SK-N-SH treated with all-trans-retinoic acid at 6 μM for 48 hours (cell line): ENCODE measurements around the gene PLPP3.

Experiments used
- ATAC-seq: fragments of 200-7000 bp; cut with Tn5 transposase; 3 replicates; pipeline ENCODE4 v1.9.1; 2020; ENCODE audit warnings: mild to moderate bottlenecking, moderate library complexity
- CREB5 ChIP-seq: fragments of 250-450 bp; sonication (Bioruptor Pico); IDR thresholded peaks from 2 replicates; pipeline ENCODE4 v1.5.1; 2020; ENCODE audit warnings: low read depth, mild to moderate bottlenecking, moderate library complexity
- CSDC2 ChIP-seq: fragments of 250-450 bp; sonication (Bioruptor Pico); IDR thresholded peaks from 2 replicates; pipeline ENCODE4 v1.5.0; 2020; ENCODE audit warnings: mild to moderate bottlenecking, moderate library complexity
- ESRRG ChIP-seq: fragments of 250-450 bp; sonication (Bioruptor Pico); IDR thresholded peaks from 2 replicates; pipeline ENCODE4 v1.6.1; 2021; ENCODE audit warnings: mild to moderate bottlenecking
- GLIS3 ChIP-seq: fragments of 250-450 bp; sonication (Bioruptor Pico); IDR thresholded peaks from 2 replicates; pipeline ENCODE4 v1.5.0; 2020; ENCODE audit warnings: mild to moderate bottlenecking, moderate library complexity
- ISL1 ChIP-seq: fragments of 250-450 bp; sonication (Bioruptor Pico); IDR thresholded peaks from 2 replicates; pipeline ENCODE4 v2.1.2; 2022; ENCODE audit warnings: mild to moderate bottlenecking, moderate library complexity
- OSR1 ChIP-seq: fragments of 250-450 bp; sonication (Bioruptor Pico); IDR thresholded peaks from 2 replicates; pipeline ENCODE4 v1.8.0; 2022; ENCODE audit warnings: moderate library complexity, mild to moderate bottlenecking, inconsistent platforms
- PATZ1 ChIP-seq: fragments of 250-450 bp; sonication (Bioruptor Pico); IDR thresholded peaks from 2 replicates; pipeline ENCODE4 v1.8.0; 2020; ENCODE audit warnings: mild to moderate bottlenecking, moderate library complexity, borderline replicate concordance
- PPARA ChIP-seq: fragments of 250-450 bp; sonication (Bioruptor Pico); IDR thresholded peaks from 2 replicates; pipeline ENCODE4 v1.5.0; 2020; ENCODE audit warnings: mild to moderate bottlenecking, borderline replicate concordance
- RARB ChIP-seq: fragments of 250-450 bp; sonication (Bioruptor Pico); IDR thresholded peaks from 2 replicates; pipeline ENCODE4 v1.8.0; 2021; ENCODE audit warnings: mild to moderate bottlenecking, moderate library complexity
- TCF4 ChIP-seq: fragments of 250-450 bp; sonication (Bioruptor Pico); IDR thresholded peaks from 2 replicates; pipeline ENCODE4 v1.8.0; 2021; ENCODE audit warnings: mild to moderate bottlenecking, moderate library complexity, borderline replicate concordance
- TOX ChIP-seq: fragments of 250-450 bp; sonication (Bioruptor Pico); IDR thresholded peaks from 2 replicates; pipeline ENCODE4 v1.8.0; 2021; ENCODE audit warnings: mild to moderate bottlenecking, moderate library complexity, borderline replicate concordance
- ZC3H10 ChIP-seq: fragments of 250-450 bp; sonication (Bioruptor Pico); IDR thresholded peaks from 2 replicates; pipeline ENCODE4 v1.5.1; 2021; ENCODE audit warnings: mild to moderate bottlenecking, moderate library complexity
- ZFP3 ChIP-seq: fragments of 250-450 bp; sonication (Bioruptor Pico); IDR thresholded peaks from 2 replicates; pipeline ENCODE4 v1.5.0; 2020; ENCODE audit warnings: mild to moderate bottlenecking, moderate library complexity
- ZFP30 ChIP-seq: fragments of 450-650 bp; formaldehyde crosslinking; IDR thresholded peaks from 2 replicates; pipeline ENCODE4 v1.5.0; 2022; ENCODE audit warnings: mild to moderate bottlenecking, moderate library complexity
- ZNF565 ChIP-seq: fragments of 450-650 bp; formaldehyde crosslinking; conservative IDR thresholded peaks from 2 replicates; pipeline ENCODE4 v1.5.0; 2020; ENCODE audit warnings: low read depth, mild to moderate bottlenecking, moderate library complexity
- ZNF70 ChIP-seq: fragments of 450-650 bp; formaldehyde crosslinking; IDR thresholded peaks from 2 replicates; pipeline ENCODE4 v1.5.0; 2020; ENCODE audit warnings: mild to moderate bottlenecking, moderate library complexity
- ZNF8 ChIP-seq: fragments of 450-650 bp; formaldehyde crosslinking; IDR thresholded peaks from 2 replicates; pipeline ENCODE4 v1.5.0; 2020; ENCODE audit warnings: mild to moderate bottlenecking, moderate library complexity
- TF ChIP-seq, protein P1 (sequence below): fragments of 250-450 bp; sonication (Bioruptor Pico); IDR thresholded peaks from 2 replicates; pipeline ENCODE4 v1.8.0; 2021; ENCODE audit warnings: low read depth, mild to moderate bottlenecking, moderate library complexity, borderline replicate concordance
- TF ChIP-seq, protein P2 (sequence below): fragments of 250-450 bp; sonication (Bioruptor Pico); IDR thresholded peaks from 2 replicates; pipeline ENCODE4 v1.5.0; 2020; ENCODE audit warnings: mild to moderate bottlenecking, moderate library complexity
- TF ChIP-seq, protein P3 (sequence below): fragments of 250-450 bp; sonication (Bioruptor Pico); IDR thresholded peaks from 2 replicates; pipeline ENCODE4 v1.5.1; 2021; ENCODE audit warnings: mild to moderate bottlenecking, moderate library complexity

The PLPP3 gene

DNA sequence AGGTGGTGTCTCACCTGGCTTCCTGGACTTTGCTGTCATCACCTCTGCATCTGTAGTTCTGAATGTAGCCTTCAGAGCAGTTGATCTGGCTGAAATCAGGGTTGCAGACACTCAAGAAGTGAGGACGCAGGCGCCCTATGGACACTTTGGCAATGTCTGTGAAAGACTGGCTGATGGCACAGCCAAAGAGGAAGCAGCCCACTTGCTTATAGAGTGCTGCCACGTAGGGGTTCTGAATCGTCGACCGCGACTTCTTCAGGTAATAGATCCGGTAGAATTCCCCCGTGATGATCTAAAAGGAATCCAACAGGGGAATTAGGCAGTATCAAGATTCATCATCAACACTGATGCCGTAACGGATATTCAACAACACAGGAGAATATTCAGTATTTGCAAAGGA, 55.1 kb downstream of the PLPP3 start:
- TF ChIP-seq GLIS3 (CRISPR knock-in tag) (no peak), ZNF8 (CRISPR knock-in tag) (no peak), ZC3H10 (no peak), CSDC2 (no peak), ESRRG (no peak), OSR1 (CRISPR knock-in tag) (no peak), TCF4 (CRISPR knock-in tag) (no peak), ZNF565 (CRISPR knock-in tag) (no peak), ZFP3 (CRISPR knock-in tag) (no peak), CREB5 (no peak), PATZ1 (CRISPR knock-in tag) (no peak), ZFP30 (CRISPR knock-in tag) (no peak), ZNF70 (no peak), PPARA (CRISPR knock-in tag) (no peak), TOX (CRISPR knock-in tag) (no peak)
- TF ChIP-seq, protein P1, sequence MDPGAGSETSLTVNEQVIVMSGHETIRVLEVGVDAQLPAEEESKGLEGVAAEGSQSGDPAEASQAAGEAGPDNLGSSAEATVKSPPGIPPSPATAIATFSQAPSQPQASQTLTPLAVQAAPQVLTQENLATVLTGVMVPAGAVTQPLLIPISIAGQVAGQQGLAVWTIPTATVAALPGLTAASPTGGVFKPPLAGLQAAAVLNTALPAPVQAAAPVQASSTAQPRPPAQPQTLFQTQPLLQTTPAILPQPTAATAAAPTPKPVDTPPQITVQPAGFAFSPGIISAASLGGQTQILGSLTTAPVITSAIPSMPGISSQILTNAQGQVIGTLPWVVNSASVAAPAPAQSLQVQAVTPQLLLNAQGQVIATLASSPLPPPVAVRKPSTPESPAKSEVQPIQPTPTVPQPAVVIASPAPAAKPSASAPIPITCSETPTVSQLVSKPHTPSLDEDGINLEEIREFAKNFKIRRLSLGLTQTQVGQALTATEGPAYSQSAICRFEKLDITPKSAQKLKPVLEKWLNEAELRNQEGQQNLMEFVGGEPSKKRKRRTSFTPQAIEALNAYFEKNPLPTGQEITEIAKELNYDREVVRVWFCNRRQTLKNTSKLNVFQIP: no peak
- TF ChIP-seq, protein P2, sequence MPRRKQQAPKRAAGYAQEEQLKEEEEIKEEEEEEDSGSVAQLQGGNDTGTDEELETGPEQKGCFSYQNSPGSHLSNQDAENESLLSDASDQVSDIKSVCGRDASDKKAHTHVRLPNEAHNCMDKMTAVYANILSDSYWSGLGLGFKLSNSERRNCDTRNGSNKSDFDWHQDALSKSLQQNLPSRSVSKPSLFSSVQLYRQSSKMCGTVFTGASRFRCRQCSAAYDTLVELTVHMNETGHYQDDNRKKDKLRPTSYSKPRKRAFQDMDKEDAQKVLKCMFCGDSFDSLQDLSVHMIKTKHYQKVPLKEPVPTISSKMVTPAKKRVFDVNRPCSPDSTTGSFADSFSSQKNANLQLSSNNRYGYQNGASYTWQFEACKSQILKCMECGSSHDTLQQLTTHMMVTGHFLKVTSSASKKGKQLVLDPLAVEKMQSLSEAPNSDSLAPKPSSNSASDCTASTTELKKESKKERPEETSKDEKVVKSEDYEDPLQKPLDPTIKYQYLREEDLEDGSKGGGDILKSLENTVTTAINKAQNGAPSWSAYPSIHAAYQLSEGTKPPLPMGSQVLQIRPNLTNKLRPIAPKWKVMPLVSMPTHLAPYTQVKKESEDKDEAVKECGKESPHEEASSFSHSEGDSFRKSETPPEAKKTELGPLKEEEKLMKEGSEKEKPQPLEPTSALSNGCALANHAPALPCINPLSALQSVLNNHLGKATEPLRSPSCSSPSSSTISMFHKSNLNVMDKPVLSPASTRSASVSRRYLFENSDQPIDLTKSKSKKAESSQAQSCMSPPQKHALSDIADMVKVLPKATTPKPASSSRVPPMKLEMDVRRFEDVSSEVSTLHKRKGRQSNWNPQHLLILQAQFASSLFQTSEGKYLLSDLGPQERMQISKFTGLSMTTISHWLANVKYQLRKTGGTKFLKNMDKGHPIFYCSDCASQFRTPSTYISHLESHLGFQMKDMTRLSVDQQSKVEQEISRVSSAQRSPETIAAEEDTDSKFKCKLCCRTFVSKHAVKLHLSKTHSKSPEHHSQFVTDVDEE (CRISPR knock-in tag): no peak
- TF ChIP-seq, protein P3, sequence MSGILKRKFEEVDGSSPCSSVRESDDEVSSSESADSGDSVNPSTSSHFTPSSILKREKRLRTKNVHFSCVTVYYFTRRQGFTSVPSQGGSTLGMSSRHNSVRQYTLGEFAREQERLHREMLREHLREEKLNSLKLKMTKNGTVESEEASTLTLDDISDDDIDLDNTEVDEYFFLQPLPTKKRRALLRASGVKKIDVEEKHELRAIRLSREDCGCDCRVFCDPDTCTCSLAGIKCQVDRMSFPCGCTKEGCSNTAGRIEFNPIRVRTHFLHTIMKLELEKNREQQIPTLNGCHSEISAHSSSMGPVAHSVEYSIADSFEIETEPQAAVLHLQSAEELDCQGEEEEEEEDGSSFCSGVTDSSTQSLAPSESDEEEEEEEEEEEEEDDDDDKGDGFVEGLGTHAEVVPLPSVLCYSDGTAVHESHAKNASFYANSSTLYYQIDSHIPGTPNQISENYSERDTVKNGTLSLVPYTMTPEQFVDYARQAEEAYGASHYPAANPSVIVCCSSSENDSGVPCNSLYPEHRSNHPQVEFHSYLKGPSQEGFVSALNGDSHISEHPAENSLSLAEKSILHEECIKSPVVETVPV (CRISPR knock-in tag): no peak
- TF ChIP-seq, all 23 proteins: peak for 0

GRCh38 chr1:56522680-56523079, 56.7 kb downstream of the PLPP3 start:
- TF ChIP-seq ESRRG (no peak), OSR1 (CRISPR knock-in tag) (no peak)
- ATAC-seq: no peak

More for the DNA sequence above, 55.1 kb downstream of the PLPP3 start:
- no peak for ATAC-seq

GRCh38 chr1:56520016-56520601, 59.3 kb downstream of the PLPP3 start:
- no peak for TF ChIP-seq RARB (CRISPR knock-in tag)
- TF ChIP-seq ISL1 (CRISPR knock-in tag): no peak
- TF ChIP-seq OSR1 (CRISPR knock-in tag): no peak
- TF ChIP-seq, protein P1: no peak
- TF ChIP-seq, all 23 proteins: peak for 0
- ATAC-seq: no peak
